NCI-H146 (cell line): ENCODE results near the gene ANKS3.

Experiments
- DNase-seq: peaks from one replicate; lab custom pipeline; 2025; lab: John Stamatoyannopoulos, UW

The ANKS3 gene

DNA sequence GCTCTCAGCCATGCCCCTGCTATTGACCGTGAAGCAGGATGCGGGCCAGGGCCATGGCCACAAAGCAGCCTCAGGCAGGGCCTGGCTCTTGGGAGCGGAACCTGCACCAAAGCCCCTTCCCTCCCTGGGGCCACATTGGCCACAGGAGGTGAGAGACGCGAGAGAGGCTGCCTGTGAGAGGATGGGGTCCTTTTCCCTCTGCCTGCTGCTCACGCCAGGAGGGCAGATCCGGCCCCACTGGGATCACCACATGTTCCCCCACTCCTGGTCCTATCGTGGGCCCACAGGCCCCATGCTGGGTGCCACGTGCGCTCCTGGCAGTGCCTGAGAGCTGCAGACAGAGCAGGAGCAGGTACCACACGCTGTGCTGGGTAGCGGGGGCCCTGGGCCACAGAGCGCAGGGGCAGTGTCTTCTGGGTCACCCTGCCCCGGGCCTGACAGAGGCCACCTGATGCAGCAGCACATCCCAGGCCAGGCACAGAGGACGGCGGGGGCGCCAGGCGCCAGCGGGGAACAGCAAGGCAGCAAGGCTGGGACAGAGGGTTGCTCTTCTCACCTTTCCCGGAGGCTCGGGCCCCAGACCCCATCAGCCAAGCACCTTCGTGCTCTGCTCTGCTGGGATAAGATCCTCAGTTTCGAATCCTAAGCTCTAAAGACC, 49.9 kb downstream of the ANKS3 start:
- no peak for DNase-seq

DNA sequence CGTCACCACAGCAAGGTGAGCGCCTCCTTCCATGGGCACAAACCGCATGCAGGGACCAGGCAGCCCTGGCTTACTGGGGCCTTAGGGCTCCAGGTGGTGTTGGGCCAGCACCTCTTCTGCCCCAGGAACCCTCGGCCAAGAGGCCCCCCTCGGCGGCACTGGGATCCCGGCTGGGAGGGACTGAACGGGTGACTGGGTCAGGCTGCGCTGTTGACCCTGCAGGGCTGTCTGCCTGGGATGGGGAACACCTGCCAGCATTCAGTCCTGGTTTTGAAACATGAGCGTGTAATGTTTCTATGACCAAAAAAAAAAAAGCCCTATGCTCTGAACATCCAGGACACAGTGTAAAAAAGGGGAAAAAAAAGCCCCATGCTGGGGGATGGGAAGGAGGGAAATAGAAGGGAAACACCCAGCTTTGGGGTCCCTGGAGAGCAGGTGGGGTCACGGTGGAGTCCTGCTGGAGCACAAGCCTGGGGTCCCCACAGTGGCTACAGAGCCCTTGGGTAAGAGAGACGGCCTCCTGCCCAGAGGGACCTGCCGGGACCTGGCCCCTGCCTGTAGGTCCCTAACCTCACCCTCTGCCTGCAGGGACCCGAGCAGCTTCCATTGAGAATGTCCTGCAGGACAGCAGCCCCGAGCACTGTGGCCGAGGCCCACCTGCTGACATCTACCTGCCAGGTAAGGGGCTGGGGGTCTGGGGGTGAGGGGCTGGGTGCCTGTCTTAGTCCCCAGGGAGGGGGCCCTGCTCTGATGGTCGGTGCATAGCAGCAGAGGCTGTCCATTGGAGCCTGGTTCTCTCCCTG, 50.6 kb downstream of the ANKS3 start:
- no peak for DNase-seq

DNA sequence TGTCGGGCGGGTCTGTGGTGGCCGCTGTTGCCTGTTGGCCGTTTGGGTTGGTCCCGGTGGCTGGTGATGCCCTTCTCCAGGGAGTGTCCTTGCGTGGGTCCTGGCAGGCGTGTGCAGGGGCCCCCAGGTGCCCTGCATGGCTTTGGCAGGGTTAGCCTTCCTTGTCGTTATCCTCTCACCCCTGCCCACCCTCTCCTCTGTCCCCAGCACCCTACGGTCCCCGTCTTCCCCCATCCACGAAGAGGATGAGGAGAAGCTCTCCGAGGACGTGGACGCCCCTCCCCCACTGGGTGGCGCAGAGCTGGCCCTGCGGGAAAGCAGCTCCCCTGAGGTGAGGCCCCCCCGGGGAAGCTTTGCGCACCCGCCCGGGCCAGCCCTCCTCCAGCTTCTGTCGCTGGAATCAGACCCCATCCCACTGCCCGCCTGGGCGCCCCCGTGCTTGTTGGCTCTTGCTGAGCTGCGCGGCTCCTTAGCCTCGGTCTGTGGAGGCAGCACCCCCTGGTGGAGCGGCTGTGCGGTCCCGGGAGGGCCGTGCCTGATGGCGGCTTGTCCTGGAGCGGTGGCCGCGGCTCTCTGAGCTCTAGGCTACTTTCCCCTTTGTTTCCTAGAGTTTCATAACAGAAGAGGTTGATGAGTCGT, 51.3 kb downstream of the ANKS3 start:
- no peak for DNase-seq

DNA sequence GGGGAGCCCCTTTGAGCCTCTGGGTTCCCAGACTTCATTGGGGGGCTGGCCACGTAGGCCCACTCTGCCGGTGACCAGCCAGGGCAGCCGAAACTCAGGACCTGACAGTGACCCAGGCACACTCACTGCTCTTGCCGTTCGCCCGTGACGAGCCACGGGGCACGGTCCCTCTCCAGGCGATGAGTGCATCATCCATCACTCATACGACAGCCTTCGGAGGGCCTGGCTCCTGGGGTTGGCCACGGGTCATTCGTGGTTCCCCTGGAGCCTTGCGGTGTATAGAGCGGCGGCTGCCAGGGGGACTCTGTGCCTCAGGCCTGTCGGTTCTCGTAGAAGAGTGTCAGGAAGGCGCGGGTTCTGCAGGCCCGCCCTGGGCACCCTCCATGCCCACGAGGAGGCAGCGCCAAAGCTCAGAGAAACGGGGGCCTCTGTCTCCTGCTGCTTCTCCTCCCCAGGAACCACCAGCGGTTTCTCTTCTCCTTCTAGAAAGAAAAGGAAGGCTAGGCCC, 51.9 kb downstream of the ANKS3 start:
- DNase-seq, result no peak

DNA sequence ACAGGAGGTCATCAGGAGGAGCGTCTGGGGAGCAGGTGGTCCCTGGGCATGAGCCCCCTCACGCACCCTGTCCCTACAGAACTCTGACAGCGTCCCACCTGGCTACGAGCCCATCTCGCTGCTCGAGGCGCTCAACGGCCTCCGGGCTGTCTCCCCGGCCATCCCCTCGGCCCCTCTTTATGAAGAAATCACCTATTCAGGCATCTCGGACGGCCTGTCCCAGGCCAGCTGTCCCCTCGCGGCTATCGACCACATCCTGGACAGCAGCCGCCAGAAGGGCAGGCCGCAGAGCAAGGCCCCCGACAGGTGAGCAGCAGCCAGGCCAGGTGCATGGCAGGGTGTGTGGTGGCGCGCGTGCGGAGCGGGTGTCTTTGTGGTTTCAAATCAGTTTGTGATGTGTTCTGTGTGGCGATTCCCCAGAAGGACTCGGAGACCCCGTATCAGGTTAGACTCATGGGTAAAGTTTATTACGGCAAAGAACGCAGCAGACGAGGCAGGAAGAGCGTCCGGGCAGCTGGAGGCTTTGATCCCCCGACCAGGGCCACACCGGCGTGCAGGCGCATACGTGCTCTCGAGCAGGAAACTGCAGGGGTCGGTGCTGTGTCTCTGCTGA, 52.5 kb downstream of the ANKS3 start:
- no peak for DNase-seq

DNA sequence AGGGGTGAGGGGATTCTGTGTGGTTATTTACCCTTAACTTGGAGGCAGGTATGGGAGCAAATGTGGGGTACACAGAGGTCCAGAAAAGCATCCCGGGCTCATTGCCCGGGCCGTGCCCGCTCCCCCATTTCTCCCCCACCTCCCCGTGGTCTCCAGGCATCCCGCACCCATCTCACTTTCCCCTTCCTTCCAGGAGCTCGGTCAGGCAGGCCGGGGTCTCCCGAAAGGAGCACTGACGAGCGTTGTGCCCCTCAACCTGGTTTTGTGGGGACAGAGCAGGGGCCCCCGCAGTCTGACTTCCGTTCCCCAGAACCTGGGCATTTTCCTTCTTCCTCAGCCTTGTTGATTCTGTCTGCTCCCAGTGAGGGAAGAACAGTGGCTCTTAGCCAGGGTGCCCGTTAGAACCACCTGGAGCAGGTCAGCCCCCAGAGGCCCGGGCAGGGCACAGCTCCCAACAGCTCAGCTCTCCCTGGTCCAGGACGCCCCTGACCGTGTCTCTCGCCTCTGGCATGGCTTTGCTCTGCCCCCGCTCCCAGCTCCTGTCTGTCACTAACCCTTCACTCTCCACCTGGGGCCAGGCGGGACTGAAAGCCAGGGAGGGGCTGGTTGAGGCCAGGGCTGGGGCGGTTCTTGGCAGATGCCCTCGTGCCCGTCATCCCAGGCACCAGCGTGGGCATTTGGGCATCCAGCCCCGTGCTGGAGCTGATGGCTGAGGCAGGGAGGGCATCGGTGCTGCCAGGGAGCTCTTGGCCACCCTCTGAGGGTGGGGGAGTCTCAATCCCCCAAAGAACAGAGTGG, 53.2 kb downstream of the ANKS3 start:
- DNase-seq, result no peak

DNA sequence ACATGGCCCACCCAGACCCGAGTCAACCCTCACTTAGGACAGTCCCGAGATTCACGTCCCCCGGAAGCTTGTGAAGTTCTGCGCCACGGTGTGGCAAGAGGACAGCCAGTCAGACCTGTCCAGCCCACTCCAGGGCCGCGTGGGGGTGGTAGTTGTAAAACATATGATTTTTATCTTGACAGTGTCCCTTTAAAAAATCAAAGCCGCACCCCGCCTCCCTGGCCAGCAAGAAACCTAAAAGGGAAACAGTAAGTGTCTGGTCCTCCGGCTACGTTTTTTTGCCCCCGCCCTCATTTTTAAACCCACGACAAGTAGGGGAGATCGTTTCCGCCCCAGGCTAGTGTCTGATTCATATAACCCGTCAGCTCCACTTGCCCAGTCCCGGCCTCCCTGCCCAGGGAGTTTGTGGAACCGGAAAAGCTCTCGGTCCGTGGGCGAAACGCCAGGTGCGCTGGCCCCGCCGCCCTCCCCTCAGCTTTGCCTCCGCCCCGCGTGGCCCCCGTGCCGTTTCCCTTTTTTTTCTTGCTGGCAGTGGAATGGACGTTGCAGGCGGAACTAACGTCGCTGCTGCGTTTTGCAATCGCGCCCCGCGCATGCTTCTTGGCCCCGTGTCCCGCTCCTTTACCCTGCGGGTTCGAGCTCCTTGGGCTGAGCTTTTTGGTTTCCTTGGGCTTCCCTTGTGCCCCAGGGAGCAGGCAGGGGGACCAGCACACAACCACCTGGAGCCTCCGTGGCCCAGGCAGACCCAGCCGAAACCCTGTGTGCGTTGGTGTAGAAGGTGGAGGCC, 54.0 kb downstream of the ANKS3 start:
- no peak for DNase-seq

DNA sequence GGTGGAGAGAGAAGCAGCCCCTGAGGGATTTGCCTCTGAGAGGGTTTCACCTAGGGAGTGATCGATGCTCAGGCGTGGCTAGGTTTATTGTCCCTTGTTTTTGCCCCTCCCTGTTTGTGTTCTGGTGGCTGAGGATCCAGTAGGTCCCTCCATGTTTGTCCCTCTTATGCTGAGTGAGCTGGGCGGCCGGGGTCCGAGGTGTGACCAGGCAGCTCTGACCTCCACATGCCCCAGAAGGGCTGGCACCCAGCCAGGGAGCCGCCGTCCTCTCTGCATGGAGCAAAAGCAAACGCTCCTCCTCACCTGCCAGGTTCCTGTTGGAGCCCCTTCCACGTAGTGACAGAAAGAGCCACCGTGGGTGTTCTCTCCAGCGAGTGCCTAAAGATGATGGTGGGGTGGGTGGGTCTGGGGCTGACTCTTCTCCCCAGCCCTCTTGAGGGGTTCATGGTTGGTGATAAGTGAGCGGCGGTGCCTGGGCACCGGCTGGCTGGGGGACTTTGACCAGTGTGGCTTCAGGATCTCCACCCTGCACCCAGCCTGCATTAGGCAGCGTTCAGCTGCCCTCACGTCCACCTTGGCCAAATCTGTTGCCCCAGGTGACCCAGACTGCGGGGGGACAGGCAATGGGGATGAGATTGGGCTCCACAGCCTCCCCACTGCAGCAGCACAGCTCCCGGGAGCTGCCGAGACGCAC, 54.8 kb downstream of the ANKS3 start:
- DNase-seq, result peak; percentile 10

DNA sequence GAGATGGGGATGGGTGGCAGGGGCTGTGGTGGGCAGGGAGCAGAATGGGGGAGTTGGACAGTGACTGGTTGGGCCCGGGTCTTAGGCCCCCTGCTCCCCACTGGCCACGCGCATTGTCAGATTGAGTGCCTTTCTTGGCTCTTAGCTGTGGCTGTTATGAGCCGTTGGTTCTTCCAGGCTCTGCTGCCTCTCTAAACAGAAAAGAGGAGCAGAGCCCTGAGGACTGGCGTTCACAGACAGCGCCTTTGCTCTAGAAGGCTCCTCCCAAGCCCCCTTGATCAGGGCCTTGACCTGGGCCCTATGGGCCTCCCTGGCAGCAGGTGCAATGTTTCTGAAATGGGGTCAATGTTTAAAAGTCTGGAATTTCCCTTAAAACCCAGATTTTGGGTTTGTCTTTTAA, 55.5 kb downstream of the ANKS3 start:
- no peak for DNase-seq

DNA sequence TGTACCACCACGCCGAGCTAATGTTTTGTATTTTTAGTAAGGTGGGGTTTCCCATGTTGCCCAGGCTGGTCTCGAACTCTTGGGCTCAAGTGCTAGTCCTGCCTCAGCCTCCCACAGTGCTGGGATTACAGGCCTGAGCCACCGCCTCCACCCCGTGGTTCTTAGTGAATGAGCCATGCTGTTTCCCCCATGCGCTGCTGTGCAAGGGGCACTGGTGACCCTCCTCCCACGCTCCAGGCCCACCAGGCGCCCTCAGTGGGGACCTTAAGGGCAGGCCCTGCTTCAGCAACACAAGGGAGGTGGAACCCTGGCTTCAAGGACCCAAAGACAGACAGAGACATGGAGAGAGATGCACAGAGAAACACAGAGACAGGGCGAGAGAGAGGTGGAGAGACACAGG, 56.1 kb downstream of the ANKS3 start:
- DNase-seq, result no peak

DNA sequence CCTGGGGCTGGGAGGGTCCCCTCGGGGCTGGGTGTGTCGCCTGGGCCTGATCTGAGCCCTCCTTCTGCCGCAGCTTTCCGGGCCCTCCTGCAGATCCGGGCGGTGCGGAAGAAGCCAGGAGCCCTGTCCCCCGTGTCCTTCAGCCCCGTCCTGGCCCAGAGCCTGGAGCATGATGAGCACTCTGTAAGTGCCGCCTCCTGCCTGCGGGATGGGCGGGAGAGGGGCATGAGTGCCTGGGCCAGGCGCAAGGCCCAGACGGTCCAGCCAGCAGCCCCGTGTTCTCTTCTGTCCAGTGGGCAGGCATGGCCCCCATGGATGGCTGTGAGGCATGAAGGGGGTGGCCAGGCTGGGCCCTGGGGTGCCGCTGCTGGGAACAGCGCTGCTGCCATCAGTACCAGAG, 56.7 kb downstream of the ANKS3 start:
- DNase-seq, result no peak

DNA sequence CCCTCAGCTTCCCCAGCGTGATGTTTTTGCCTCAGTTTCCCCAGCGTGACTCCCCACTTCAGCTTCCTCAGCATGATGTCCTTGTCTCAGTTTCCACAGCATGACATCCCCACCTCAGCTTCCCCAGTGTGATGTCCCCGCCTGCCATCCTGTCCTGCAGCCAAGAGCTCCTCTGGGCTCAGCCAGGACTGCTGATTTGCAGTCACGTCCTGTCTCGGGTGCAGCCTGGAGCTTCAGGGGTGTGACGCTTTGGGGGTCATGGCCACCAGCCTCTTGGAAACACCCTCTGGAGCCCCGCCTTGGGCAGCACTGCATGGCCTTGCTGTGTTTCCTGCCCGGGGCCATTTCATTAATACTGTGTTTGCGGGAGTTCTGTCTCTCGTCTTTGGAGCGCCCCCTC, 57.2 kb downstream of the ANKS3 start:
- DNase-seq, result no peak

DNA sequence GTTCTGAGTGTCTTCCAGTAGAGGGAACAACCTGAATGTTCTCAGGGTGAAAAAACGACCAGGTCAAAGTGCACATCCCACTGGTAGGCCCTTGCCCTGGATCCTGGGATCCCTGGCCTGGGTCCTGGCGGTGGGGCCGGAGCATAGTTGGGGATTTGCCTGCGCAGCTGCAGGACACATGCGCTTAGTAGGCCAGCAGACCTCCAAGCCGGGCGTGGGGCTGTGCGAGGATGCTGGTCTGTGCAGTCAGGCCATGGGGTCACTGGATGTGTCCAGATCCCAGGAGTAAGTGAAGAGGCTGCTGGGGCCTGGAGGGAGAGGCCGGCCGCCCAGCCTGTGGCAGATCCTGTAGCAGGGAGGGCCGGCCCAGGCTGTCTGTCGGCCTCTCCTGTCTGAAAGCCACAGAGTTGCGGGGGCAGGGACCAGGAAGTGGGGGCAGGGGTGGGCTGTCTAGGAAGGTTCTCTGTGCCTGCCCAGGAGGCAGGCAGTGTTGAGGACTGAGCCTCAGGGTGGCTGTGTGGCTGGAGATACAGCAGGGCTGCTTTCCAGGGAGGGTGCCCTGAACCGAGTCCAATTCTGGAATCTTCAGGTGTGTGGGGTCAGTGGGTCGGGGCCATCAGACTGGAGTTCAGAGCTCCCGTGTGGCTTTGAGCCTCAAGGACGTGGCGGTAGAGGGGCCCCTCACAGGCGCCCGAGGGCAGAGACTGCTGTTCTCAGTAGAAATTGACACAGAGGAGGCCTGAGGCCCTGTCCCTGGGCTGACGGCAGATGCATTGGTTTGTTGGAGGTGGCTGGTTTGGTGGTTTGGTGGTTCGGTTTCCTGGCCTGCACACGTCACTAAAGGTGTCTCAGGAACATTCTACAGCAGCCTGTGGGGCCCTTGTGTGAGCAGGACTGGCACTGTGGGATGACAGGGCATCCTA, 57.9 kb downstream of the ANKS3 start:
- DNase-seq, result no peak

DNA sequence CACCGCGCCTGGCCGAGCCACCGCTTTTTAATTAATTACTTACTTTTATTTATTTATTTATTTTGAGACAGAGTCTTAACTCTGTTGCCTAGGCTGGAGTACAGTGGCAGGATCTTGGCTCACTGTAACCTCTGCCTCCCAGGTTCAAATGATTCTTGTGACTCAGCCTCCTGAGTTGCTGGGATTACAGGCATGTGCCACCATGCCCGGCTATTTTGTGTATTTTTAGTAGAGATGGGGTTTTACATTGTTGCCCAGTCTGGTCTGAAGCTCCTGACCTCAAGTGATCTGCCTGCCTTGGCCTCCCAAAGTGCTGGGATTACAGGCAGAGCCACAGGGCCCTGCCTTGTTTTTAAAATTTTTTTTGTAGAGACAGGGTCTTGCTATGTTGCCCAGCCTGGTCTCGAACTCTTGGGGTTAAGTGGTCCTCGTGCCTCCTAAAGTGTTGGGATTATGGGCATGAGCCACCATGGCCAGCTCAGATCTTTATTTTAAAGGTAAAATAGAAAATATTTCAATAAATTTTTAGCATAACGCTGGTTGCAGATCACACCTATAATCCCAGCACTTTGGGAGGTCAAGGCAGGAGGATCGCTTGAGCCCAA, 59.0 kb downstream of the ANKS3 start:
- DNase-seq, result no peak

DNA sequence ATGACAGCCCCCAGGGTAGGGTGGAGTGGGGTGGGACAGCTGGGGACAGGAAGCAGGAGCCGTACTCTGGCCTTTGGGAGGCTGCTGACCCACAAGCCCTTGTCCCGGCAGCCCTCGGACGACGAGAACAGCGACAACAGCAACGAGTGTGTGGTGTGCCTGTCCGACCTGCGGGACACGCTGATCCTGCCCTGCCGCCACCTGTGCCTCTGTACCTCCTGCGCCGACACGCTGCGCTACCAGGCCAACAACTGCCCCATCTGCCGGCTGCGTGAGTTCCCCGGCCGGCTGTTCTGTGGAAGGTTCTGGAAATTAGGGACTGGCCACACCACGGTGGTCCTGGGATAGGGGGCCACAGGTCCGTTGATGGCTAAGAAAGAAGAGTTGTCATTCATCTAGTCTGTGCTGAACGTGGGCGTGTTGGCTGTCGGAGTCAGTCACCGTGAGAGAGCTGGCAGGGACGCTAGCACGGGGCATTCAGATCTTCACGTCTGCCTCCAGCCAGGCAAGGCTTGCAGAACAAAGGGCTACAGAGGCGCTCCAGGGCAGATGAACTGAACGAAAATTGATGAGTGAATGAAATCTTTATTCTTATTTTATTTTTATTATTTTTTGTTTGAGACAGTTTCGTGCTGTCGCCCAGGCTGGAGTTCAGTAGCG, 60.6 kb downstream of the ANKS3 start:
- no peak for DNase-seq

DNA sequence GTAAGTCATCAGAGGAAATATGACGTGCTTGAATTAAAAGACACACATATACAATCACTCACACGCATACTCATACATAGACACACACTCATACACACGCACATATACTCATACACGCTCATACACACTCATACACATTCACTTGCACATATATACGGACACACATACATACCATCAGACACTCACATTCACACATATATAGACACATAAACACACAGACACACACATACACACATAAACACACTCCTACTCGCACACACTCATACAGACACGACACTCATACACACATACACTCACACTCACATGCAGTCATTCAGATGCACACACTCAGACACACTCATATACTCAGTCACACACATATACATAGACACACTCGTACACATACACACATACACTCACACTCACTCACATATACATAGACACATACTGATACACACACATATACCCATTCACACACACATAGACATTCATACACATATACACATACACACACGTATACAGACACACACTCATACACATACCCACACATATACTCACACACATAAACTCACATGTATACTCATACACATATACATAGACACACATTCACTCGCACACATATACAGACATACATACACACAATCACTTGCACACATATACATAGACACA, 65.6 kb downstream of the ANKS3 start:
- no peak for DNase-seq

DNA sequence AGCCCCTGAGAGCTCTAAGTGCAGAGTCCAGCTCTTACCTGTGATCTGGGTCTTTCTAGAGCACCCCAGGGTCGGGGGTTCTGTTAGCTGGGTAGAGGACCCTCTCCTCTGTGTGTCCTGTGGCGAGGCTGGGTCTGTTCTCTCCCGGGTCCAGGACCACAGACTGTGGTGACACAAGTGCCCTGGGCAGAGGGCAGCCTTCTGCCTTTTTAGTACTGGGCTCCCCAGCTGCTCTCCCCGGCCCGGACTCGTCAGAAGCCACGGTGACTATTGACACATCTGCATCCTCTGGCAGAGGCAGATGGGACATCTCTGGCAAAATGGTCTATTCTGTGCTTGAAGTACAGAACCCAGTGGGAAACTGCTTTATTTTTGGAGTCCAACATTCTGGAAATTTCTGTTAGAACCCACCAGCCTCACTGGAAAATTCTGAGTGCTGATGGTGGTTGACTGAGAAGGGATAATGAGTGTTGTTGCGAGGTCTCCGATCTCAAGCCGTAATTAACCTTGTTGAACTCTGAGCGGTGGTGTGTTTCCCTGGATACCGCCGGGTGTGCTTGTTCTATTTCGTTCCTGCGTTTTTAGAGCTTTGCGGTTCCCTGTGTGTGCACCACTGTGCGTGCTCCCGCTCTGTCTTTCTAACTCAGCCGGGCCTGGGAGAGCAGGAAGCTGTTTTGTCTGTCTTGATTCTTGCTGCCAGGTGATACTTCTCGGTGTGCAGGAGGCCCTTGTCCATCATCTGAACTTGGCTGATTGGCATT, 66.7 kb downstream of the ANKS3 start:
- DNase-seq, result no peak
